Fibroblast of the conjunctiva (primary cell): ENCODE results near the gene B3GNT9.

Experiments
- DNase-seq: peaks from one replicate; pipeline ENCODE4 v3.0.0-alpha.2; 2010; ENCODE audit warnings: low read depth

Gene B3GNT9

DNA sequence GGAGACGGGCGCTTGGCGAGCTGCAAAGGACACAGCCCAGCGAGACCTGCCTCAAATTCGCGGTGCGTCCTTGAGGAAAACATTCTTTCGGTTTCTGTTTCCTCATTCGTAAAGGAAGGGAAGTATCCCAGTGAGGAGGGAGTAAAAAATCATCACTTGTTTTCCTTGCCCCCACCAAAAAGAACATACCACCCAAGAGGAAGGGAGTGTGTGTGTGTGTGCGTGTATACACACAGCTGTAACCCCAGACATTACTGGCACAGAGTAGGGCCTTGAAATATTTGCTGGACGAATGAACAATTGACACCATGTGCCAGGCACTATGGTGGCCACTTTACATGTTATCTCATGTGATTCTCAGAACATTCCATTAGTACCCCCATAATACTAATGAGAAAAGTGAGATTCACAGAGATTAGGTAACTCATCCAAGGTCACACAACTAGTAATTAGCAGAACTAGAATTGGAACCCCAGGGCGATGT is 34.9 kb upstream of the B3GNT9 start:
- no peak for DNase-seq

- peak; percentile 84 for DNase-seq
Observed at GRCh38 chr16:67184995-67185650, 34.3 kb upstream of the B3GNT9 start.

DNA sequence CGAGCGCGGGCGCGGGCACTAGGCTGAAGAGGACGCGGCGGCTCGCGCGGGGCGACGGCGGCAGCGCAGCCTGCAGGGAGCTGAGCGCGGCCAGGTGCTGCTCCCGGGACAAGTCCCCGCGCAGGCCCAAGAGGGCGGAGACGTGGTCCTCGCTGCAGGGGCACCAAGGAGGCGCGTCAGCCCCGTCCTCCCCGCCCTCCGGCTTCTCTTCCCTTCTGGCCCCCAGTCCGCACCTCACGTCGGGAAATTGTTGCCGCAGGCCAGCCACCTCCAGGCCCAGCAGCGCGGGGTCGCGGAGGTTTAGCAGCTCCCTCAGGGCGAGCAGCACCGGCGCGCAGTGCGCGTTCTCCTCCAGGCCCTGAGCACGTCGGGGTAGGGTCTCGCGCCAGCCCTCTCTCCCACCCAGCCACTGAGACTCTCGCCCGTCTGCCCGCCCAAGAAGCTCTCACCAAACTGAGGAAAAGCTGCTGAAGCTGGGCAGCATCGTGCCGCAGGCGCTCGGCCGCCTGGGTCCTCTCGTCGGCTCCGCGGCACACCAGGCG is 33.7 kb upstream of the B3GNT9 start:
- DNase-seq, result no peak

DNA sequence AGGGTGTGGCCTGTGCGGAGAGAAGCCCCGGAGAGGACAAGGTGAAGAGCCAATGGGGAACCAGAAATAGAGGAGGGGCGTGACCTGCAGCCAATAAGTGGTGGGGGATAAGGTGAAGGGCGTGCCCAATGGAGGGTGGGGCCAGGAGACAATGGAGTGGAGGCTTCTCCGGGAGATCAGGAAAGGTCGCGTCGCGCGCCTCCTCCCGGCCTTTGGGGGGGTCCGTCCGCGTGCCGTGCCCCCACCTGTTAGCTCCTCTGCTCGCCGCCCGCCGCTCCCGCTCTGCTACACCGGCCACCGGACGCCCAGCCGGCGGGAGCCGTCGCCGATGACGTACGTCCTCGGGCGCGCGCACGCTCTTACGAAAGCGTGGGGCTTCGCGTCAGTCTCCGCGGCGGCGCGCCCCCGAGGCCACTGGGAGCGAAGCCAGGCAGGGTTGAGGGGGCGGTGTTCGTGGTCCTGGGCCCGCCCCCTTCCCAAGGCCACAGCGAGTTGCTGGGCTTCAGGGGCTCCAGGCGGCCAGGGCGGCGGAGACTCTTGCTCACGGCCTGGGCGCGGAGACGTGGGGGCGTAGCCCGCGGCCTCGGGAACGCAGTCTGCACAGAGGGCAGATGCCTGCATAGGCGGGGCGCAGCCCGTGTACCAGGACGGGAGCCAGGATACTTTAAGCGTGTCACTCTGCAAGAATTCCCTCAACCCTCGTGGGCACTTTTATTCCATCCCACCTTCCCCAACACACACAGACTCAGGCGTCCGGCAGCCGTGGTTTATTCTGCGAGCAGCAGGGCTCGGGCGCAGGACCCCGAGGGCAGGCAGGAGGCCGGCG is 33.0 kb upstream of the B3GNT9 start, which contains the start of gene MATCAP1:
TSS of gene MATCAP1 (minus strand) at position 337 of the 826 bp plus-strand sequence. CDS start 3,353 bp downstream, outside the sequence.
- DNase-seq, result peak; percentile 97

GRCh38 chr16:67183284-67183626 is 32.5 kb upstream of the B3GNT9 start:
- DNase-seq, result no peak

DNA sequence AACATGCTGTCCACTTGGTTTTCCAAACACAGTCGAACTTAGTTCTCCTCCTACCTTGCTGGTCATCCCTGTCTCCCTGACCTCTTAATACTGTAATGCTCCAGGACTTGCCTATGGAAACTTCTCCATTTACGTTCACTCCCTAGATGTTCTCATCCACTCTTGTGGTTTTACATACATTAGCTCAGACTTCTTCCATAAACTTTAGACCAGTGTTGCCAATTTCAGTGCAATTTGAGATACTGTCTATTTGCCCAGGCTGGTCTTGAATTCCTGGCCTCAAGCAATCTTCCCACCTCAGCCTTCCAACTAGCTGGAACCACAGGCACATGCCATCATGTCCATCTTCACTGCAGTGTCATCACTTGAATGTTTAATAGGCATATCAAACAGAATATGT is 31.5 kb upstream of the B3GNT9 start:
- DNase-seq, result no peak

DNA sequence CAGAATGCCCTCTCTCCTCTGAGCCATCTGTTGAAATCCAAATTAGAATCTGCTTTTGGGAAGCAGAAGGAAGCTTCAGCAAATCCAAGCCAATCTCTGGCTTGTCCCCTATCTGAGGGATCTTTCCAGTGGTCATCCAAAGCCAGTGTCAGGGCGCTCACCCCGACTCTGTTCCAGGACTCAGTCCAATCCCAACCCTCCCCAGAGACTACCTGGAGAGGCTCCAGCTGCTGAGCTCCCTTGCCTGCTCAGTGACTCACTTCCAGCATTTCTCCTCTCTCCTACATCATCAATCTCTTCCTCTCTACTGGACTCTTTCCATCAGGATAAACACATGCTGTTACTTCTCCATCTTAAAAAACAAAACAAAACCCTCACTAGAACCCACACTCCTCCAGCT is 30.5 kb upstream of the B3GNT9 start:
- DNase-seq, result peak; percentile 67

GRCh38 chr16:67180166-67180565 is 29.4 kb upstream of the B3GNT9 start:
- no peak for DNase-seq

- DNase-seq, result no peak
Observed at GRCh38 chr16:67179421-67180080, 28.8 kb upstream of the B3GNT9 start.

DNA sequence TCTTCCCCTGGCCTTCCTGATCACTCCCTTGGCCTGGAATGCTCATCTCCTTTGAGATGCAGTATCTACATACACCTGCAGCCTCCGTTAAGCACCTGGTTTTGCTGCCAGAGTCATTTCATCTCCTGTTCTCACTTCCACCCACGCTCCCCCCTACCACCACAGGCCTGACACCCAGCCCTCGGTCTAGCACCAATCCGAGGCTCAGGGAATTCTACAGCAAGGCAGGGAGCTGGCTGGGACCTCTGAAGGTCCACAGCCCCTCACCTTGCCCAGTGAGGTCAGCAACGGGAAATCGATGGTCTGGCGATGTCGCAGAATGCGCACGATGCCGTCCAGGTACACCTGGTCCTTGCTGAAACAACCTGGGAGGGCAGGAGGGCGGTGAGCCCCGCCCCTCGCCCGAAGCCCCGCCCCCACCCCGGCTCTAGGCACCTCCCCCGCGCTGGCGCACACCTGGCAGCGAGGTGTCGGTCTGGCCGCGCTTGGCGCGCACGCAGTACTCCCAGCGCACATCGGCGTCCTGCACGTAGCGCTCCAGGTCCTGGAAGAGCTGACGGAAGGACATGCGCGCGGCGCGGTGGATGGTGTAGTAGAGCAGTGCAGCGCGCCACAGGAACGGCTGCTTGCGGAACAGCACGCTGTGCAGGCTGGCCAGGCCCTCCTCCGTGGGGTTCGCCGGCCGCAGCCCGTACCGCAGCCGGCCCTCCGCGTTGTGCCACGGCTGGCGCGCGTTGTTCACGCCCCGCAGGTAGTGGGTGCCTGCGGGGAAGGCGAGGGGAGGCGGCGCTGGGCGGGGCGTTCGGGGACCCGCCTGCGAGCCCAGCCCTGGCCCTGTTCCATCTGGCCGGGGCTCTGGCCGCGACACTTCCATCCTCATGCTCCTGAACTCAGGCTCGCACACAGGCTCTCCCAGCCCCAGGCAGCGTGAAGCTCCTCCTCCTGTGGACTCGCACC is 27.2 kb upstream of the B3GNT9 start:
- DNase-seq, result no peak

GRCh38 chr16:67176662-67177061 is 25.9 kb upstream of the B3GNT9 start:
- no peak for DNase-seq

- no peak for DNase-seq
Observed at GRCh38 chr16:67174706-67175231, 24.0 kb upstream of the B3GNT9 start.

DNA sequence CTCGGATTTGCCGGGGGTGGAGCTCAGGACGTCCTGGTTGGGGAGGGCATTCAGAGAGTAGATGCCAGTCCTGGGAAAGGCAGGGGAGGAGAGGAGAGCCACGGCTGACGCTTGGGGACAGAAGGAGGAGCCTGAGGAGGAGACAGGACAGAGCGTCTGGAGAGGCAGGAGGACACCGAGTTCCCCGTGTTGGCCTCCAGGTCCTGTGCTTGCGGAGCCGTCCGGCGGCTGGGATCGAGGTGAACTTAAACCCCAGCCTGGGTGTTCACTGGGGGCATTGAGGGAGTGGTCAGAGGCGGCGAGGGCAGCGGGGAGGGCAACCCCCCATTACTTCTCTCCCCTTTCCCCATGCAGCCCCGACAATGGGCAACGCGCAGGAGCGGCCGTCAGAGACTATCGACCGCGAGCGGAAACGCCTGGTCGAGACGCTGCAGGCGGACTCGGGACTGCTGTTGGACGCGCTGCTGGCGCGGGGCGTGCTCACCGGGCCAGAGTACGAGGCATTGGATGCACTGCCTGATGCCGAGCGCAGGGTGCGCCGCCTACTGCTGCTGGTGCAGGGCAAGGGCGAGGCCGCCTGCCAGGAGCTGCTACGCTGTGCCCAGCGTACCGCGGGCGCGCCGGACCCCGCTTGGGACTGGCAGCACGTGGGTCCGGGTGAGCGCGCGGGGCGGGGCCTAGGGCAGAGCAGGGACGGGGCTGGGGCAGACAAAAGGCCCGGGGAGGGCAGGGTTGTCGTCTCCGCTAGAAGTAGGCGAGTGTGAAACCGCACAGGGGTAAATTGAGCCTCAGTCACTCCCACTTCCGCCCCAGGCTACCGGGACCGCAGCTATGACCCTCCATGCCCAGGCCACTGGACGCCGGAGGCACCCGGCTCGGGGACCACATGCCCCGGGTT is 23.3 kb upstream of the B3GNT9 start:
- DNase-seq, result peak; percentile 74

- no peak for DNase-seq
Observed at GRCh38 chr16:67173323-67173722, 22.5 kb upstream of the B3GNT9 start.

DNA sequence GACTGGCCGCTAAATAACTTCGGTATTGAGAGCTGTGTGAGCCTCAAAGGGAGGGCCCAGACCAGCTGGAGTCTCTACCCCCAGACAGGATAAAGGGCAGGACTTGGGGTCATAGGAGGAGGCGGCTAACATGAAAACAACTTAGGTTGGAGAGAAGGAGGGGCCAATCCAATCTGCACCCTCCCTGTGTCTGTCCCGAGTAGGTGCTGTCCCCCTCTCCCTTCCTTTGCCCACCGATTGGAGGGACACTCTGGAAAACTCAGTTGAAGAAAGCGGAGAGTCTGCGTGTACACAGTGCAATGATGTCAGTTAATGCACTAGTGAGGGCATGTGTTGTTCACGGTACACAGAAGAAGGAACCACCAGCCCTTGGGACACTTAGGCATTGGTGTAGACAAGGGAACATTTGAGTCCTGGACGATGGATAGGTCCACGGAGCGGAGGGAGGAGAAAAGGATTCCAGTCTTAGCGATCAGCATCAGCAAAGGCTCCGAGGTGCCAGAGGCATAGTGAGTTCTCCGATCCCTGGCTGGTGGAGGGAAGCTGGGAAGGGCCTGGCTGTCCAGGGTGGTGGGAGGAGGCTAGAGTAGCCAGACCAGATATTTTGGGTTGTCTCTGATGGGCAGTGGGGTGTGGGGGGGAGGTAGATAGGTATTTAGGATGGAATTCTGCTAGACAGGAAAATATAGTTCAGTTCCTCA is 20.3 kb upstream of the B3GNT9 start:
- DNase-seq, result no peak

DNA sequence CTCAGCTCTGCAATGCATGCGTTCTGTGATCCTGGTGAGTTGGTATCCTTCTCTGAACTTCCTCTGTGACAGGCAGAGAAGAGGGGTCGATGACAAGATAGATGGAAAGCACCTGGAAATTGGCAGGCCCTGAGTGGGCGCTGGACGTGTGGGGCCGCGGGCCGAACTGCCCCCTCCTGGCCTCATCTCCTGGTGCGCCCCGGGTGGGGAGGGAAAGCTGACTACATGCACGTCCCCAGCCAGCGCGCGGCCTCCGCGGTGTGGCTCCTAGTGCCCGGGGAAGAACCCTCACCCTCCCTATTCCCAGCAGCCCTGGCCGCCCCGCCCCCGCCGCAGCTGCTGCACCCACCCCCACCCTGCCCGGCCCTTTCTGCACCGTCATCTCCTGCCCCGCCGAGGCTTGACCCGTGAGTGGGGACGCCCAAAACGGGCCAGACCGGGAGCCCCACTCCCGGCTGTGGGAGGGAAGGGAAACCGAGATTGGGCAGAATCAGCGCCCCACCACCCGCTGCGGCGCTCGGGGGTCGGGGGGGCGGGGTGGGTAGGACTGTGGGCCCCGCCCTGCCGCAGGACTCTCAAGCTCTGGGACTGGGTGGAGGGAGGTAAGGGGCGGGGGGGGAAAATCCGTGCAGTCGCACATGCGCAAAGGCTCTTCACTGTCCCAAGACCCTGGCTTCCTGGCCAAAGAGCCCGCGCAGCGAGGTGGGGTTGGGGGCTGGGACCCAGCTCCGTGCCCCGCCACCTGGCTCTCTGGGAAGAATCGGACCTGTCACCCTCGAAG is 19.6 kb upstream of the B3GNT9 start, which contains the start of gene NOL3:
TSS of gene NOL3 (plus strand) at position 371 of the 781 bp plus-strand sequence.
- DNase-seq, result peak; percentile 60

- no peak for DNase-seq
Observed at GRCh38 chr16:67169642-67170167, 18.9 kb upstream of the B3GNT9 start.

DNA sequence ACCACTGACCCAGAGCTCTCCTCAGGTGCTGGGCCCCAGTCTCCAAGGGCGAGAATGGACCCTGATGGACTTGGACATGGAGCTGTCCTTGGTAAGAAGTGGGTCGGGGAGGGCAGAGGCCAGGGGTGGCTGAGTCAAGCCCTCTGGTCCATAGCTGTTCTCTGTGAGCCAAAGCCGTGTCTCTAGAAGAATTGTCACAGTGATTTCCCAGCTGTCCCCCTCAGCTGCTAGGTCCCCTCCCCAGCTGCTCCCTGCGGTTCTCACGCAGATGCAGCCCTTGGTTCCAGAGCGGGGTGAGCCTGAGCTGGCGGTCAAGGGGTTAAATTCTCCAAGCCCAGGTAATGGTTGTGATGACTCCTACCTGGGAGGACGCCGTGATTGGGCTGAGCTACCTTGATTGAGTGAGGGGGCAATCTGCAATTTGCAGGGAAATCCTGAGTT is 18.2 kb upstream of the B3GNT9 start:
- no peak for DNase-seq
